NCI-H2081 (cell line): ENCODE measurements around the gene TCEA3.

Source experiments
- DNase-seq, 2 experiments: peaks; one replicate each; lab custom pipeline; 2025; lab: John Stamatoyannopoulos, UW

TCEA3 gene

DNA sequence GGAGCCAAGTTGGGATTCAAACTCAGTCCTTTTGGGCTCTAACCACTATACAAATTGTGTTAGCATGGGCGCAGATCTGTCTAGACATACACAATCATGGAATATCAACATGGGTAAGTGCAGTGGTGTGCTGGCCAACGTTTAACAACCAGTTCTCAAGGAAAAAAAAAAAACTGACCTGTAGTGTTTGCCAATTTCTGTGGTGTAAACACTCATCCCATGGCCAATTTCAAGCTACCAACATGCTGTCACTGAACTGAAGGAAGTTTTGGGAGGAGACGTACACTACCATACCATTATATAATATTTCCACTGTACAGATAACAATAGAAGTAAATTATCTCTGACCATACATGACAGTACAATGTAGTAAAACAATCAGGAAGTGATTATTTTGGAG, 3.2 kb downstream of the TCEA3 start:
- no peak for DNase-seq

- no peak for DNase-seq
Measured at GRCh38 chr1:23420778-23421177, 3.8 kb downstream of the TCEA3 start.

- no peak for DNase-seq
Measured at GRCh38 chr1:23419180-23419579, 5.4 kb downstream of the TCEA3 start.

DNA sequence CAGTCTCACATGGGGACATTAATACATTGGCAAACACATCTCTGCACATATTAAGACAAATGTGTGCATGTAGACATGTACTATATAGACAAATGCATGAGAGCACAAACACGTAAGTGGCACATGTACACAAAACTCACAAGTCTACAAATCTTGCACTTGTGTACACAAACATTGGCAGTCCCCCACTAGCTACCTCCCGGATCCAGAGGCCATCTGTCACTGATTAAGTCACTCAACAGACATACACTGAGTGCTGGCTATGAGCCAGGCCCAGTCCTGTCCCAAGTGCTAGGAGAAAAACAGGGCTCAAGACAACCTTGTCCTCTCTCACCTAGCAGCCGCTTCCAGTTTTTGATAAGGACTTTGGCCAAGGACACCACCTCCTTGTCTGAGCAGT, 7.0 kb downstream of the TCEA3 start:
- peak; percentile 38 to 69 for DNase-seq

- no peak for DNase-seq
Measured at GRCh38 chr1:23416964-23417363, 7.6 kb downstream of the TCEA3 start.

DNA sequence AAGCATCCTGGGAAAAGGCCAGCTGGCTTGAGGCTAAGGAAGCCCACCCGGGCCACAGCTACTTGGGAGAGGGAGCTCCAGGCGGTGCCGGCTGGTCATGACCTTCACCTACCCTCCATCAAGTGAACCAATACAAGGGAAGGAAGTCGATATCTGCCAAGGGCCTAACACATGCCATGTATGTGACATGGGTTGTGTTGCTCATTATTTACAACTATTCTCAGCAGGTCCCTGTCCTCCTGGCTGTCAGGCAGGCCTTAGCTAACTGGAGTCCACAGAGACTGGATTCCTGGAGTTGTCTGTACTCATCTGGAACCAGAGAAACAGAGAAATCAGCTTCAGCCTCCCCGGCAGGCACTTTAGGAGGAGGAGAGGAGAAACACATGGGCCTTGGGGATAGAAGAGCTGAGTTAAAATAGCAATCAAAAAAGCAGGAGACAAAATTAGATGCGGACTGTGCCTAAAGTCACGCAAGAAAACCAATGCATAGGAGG, 15.7 kb downstream of the TCEA3 start:
- DNase-seq, result no peak

DNA sequence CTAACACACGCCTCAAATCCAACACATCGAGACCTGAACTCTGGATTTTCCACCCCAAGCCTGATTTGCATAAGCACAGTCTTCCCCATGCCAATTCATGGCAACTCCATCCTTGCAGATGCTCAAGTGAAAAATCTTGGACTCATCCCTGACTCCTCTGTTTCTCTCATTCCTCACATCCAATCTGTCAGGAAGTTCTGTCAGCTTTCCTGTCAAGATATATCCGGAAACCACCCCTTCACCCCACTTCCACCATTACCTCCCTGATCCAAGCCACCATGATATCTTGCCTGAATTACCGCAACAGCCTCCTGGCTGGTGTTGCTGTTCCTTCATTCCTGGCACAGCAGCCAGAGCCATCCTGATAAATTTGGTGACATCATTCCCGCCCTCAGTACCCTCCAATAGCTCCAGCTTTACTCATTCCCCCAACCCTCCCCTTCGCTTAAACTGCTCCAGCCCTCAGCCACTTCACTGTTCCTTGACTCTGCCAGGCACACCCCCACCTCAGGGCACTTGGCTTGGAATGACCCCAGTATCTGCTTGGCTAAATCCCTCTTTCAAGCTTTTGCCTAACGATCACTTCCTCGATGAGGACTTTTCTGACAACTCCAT, 17.4 kb downstream of the TCEA3 start:
- no peak for DNase-seq

DNA sequence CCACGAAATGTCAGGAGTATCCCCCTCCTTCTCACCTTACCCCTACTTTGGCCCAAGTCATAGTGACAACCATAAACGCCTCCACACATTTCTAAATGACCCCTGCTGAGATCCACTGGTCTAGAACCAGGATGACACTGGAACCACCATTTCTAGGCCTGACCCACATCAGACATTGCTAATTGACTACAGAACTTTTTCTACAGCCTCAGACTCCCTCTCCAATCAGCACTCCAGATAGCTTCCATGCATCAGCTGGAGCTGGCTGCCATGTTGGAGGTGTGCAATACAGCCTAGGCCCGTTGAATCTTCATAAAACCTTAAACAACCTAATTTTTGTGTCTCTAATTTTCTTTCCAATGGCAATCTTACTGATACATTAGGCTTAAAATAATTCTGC, 18.6 kb downstream of the TCEA3 start:
- DNase-seq, result no peak

DNA sequence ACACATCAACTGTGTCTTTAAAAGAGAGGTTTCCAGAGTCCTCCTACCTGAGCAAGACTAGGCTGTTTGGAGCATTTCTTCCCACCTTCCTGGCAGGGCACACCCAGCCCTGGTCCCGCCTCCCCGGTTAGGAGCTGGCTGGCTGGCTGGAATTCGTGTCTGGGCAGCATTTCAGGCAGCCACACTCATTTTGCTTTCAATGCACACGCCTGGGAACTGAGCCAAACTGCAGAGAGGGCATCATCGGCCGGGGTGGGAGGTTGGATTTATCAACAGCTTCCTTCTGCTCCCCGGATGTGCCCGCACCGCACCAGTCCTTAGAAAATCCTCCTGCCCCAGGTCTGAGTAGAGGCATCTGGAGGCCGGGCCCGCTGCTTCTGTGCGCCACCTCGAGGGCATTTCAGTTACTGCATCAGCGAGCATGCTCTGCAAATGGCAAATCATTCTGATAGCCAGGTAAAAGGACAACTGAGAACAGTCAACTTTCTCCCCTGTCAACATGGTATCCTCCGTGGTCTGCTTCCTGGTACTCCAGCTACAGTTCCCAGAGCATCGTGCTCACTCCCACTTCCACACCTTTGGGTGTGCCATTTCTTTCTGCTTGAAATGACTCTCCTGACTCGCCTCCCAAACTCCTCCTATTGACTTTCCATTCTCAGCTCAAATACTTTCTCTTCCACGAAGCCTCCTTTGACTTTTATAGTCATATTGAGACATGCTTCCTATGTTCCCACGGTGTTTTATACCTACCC, 20.6 kb downstream of the TCEA3 start:
- DNase-seq, result peak; percentile 99

DNA sequence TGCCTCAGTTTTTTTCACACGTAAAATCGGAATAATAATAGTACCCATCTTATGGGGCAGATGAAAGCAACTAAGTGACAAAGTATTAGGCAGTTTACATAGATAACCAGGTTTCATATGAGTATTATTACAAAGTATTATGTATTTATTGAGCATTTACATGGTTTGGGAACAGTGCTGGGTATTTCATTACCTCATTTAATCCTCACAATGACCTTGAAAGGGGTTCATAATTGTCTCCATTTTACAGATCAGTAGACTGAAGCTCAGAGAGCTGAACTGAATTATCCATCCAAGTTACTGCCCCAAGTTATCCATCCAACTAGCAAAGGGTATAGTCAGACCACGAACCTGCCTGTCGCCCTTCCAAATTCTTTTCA, 21.2 kb downstream of the TCEA3 start:
- DNase-seq, result no peak

DNA sequence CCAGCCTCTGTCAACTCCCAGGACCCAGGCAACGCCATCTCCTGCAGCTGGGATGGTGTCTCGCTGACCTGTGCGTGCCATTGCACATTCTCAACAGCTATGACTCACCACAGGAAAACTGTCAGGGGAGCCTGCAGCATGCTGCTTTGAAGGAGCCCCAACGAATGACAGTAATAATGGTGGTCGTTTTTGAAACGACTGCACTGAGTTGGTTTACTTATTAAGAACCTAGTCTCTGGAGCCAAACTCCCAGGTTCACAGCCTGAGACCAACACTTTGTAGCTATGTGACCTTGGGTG, 21.6 kb downstream of the TCEA3 start:
- no peak for DNase-seq

DNA sequence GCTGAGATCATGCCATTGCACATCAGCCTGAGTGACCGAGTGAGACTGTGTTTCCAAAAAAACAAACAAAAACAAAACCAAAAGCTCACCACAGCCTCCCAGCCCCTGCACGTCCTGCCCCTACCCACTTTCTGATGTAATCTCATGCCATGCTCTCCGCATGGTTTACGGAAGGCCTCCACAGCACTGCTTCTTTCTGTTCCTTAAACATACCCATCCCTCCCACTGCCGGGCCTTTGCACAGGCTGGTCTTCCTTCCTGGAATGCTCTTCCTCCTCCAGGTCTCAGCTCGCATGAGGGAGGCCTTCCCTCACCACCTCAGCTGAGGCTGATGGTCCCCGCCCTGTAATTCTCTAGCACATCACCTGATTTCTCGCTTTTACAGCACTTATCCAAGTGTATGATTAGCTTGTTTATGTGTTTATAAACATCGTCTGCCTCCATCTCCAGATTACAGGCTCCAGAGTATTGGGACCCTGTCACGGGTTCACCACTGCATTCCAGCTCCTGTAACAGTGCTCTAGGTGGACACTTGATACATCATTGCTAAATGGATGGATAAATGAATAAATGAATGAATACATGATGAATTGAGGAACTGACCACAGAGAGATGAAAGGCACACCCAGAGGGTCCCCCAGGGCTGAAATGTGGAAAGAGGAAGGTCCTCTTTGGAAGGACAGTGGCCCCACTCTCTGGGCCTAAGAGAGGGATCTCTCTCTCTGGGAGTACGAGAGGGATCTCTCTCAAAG, 22.1 kb downstream of the TCEA3 start:
- DNase-seq, result no peak

DNA sequence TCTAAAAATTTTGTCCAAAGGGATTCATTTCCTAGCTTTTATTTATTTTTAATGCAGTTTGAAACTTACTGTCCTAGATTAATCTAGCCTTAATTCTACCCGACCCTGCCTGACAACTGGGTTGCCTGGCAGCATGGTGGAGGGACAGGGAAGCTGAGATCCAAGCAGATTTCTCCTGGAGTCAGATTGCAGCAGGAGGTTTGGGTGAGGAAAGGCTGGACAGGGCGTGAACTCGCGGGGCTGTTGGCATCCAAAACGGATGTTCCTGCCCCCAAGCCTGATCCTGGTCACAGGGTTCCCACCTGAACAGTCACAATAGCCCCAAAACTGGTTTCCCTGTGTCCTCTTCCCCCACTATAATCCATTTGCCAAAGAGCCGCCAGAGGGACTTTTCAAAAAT, 23.2 kb downstream of the TCEA3 start:
- no peak for DNase-seq

- DNase-seq, result peak in 1 of 2 experiments; percentile 31
Measured at GRCh38 chr1:23400324-23401114, 24.0 kb downstream of the TCEA3 start.

DNA sequence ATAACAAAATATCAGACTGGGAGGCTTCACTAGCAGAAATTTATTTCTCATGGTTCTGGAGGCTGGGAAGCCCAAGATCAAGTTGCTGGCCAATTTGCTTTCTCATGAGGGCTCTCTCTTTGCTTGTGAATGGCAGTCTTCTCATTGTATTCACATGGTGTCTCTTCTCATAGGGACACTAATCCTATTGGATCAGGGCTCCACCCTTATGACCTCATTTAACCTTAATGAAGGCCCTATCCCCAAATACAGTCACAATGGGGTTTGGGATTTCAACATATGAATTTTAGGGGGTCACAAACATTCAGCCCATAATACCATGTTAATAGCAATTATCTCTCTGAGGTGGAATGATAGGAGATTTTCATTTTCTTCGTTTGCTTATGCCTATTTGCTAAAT, 25.3 kb downstream of the TCEA3 start:
- no peak for DNase-seq

GRCh38 chr1:23397908-23398307, 26.6 kb downstream of the TCEA3 start:
- DNase-seq, result no peak

DNA sequence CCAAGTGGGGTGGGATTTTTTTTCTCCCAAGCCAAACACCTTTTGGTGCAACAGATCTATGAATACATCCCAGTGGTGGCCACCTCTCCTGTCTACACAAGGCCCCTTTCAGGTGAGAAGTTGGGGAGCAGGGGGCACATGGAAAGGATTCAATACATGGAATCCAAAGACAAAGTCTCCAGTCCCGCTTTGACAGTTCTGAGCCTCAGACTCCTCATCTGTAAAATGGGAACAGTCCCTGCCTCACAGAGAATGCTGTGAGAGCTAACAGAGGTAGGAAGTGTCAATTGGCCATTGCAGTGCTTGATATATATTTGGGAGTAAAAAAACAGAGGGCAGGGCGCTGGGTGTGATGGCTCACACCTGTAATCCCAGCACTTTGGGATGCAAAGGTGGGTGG, 28.2 kb downstream of the TCEA3 start:
- DNase-seq, result no peak

DNA sequence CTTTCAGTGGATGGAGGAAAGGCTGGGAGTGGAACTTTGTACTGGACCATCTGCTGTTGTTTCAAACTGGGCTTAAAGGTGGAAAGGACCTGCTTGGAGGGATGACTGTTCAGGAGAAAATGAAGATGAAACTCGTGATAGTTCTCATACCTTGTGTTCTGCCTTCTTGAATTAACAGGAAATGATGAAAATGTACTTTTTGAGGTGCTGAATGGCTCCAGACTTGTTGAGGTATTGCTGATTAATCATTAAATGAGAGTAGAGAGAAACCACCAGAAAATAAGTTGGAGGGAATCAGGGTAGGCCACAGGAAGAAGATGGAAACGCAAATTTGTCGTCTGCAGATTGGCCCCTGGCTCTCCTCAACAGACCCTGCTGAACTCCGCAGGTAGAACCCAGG, 28.7 kb downstream of the TCEA3 start:
- no peak for DNase-seq

- no peak for DNase-seq
Measured at GRCh38 chr1:23395154-23395724, 29.3 kb downstream of the TCEA3 start.

DNA sequence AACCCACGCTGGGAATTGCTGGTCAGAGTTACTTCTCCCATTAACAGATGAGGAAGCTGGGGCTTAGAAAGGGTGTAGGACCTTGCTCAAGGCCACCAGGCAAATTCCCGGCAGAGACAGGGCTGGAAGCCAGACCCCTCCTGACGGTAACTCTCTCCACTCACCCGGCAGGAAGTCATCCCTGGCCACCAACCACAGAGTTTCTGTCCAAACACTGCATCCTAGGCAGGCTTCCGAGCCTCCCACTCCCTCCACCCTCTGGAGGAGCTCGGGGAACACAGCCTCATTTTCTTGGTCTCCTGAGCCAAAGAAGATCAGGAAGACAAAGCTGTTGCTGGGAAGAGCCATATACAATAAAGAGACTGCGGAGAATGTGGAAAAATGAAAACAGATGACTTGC, 29.9 kb downstream of the TCEA3 start:
- DNase-seq, result no peak

DNA sequence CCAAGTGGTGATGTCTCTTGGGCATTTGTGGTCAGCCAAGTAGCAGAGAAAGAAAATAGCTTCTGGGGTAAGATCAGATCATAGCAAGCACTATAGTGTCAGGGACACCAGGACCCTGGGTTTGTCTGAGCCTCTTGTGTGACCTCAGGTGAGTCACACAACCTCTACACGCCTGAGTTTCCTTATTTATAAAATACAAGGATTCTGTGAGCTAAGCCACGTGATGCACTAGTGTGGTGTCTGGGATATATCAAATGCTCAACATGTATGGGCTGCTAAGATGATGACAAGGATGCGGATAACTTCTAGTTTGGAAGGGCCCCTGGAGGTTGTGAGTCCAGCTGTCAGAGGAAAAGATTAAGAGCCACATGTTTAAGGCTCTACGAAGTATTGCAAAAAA, 30.4 kb downstream of the TCEA3 start:
- DNase-seq, result no peak

DNA sequence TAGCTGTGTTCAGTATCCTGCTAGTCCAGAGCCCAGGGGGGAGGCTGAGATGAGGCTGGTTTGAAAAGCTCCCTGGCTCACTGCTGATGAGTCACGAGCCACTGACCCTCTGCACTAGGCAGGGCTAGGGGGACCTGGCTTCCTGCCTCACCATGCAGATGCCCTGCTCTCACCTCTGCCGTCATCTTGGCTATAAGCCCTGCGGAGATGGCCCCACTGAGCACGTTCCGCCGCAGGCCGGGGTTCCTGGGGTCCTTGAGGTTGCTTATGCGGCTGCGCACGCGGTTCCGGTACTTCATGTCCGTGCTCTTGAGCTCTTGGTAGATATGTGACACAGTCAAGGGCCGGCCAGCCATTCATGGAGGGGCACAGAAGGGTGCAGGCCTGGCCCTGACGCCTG, 30.8 kb downstream of the TCEA3 start:
- no peak for DNase-seq
